ENCODE results near the gene TPCN1. TPM values are rescaled to one million over a fixed set of nuclear protein-coding genes. Genes with fewer than 3 reads are reported as not detected.

The TPCN1 gene
- total and polyA plus RNA-seq, 2 donors (not counting 1 experiment from before 2014, with no cell fraction given) = 17.2 to 17.8 TPM

- no peak for DNase-seq (ENCODE audit: low read depth in 2 of 2)
- no peaks in the 10 kb centered on the region for H3K79me2 ChIP-seq (ENCODE audit: control insufficient read depth, insufficient read depth, low read length)
- H3K4me2 ChIP-seq (ENCODE audit: extremely low read depth, insufficient read depth, low read length) = no peak overlapping the region
- H4K20me1 ChIP-seq (ENCODE audit: control insufficient read depth, extremely low read depth, insufficient read depth, low read length) = no peaks in the 10 kb centered on the region
- TF ChIP-seq EZH2 (IDR thresholded peaks at IDR 0.05; ENCODE audit: low read length, missing control alignments) = no peak
- TF ChIP-seq, protein P1, sequence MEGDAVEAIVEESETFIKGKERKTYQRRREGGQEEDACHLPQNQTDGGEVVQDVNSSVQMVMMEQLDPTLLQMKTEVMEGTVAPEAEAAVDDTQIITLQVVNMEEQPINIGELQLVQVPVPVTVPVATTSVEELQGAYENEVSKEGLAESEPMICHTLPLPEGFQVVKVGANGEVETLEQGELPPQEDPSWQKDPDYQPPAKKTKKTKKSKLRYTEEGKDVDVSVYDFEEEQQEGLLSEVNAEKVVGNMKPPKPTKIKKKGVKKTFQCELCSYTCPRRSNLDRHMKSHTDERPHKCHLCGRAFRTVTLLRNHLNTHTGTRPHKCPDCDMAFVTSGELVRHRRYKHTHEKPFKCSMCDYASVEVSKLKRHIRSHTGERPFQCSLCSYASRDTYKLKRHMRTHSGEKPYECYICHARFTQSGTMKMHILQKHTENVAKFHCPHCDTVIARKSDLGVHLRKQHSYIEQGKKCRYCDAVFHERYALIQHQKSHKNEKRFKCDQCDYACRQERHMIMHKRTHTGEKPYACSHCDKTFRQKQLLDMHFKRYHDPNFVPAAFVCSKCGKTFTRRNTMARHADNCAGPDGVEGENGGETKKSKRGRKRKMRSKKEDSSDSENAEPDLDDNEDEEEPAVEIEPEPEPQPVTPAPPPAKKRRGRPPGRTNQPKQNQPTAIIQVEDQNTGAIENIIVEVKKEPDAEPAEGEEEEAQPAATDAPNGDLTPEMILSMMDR (conservative IDR thresholded peaks at IDR 0.05 in 1 of 2, IDR thresholded peaks at IDR 0.05 in 1 of 2; ENCODE audit: low read depth in 1 of 2, low read length in 2 of 2) = no peak
- H2AFZ ChIP-seq (ENCODE audit: low read length) = no peak overlapping the region
- no peaks in the 10 kb centered on the region for H3K36me3 ChIP-seq (ENCODE audit: control insufficient read depth, insufficient read depth, low read length)
- no peaks in the 10 kb centered on the region for H3K9me3 ChIP-seq (ENCODE audit: control insufficient read depth, insufficient read depth, low read depth, low read length)
- H3K4me3 ChIP-seq (replicated peaks in 1 of 4; ENCODE audit: control extremely low read depth in 1 of 4, insufficient read depth in 1 of 4, low read depth in 3 of 4, low read length in 4 of 4) = no peak overlapping the region
- H3K27me3 ChIP-seq (ENCODE audit: control insufficient read depth, insufficient read depth, low read length) = no peaks in the 10 kb centered on the region
- no peaks in the 10 kb centered on the region for H3K4me1 ChIP-seq (ENCODE audit: control insufficient read depth, extremely low read depth, insufficient read depth, low read length)
- no peak overlapping the region for H3K9ac ChIP-seq (ENCODE audit: insufficient read depth, low read length)
- H3K27ac ChIP-seq (ENCODE audit: insufficient read depth, low read length) = no peak overlapping the region
Observed at GRCh38 chr12:113287146-113287898, 66.1 kb downstream of the TPCN1 start.

GRCh38 chr12:113287899-113288282 is 66.6 kb downstream of the TPCN1 start:
- Histone ChIP-seq H3K9ac (ENCODE audit: insufficient read depth, low read length) (no peak overlapping the region), H3K27me3 (ENCODE audit: control insufficient read depth, insufficient read depth, low read length) (no peaks in the 10 kb centered on the region), H3K79me2 (ENCODE audit: control insufficient read depth, insufficient read depth, low read length) (no peaks in the 10 kb centered on the region), H4K20me1 (ENCODE audit: control insufficient read depth, extremely low read depth, insufficient read depth, low read length) (no peaks in the 10 kb centered on the region), H3K36me3 (ENCODE audit: control insufficient read depth, insufficient read depth, low read length) (no peaks in the 10 kb centered on the region), H2AFZ (ENCODE audit: low read length) (no peak overlapping the region), H3K4me3 (replicated peaks in 1 of 4; ENCODE audit: control extremely low read depth in 1 of 4, insufficient read depth in 1 of 4, low read depth in 3 of 4, low read length in 4 of 4) (no peak overlapping the region), H3K27ac (ENCODE audit: insufficient read depth, low read length) (no peak overlapping the region), H3K4me1 (ENCODE audit: control insufficient read depth, extremely low read depth, insufficient read depth, low read length) (no peaks in the 10 kb centered on the region), H3K4me2 (ENCODE audit: extremely low read depth, insufficient read depth, low read length) (no peak overlapping the region), H3K9me3 (ENCODE audit: control insufficient read depth, insufficient read depth, low read depth, low read length) (no peaks in the 10 kb centered on the region)
- TF ChIP-seq, protein P1 (conservative IDR thresholded peaks at IDR 0.05 in 1 of 2, IDR thresholded peaks at IDR 0.05 in 1 of 2; ENCODE audit: low read depth in 1 of 2, low read length in 2 of 2) = no peak
- no peak for TF ChIP-seq EZH2 (IDR thresholded peaks at IDR 0.05; ENCODE audit: low read length, missing control alignments)
- no peak for DNase-seq (ENCODE audit: low read depth in 2 of 2)

- no peaks in the 10 kb centered on the region for H3K36me3 ChIP-seq (ENCODE audit: control insufficient read depth, insufficient read depth, low read length)
- H3K9me3 ChIP-seq (ENCODE audit: control insufficient read depth, insufficient read depth, low read depth, low read length) = no peaks in the 10 kb centered on the region
- H4K20me1 ChIP-seq (ENCODE audit: control insufficient read depth, extremely low read depth, insufficient read depth, low read length) = no peaks in the 10 kb centered on the region
- no peaks in the 10 kb centered on the region for H3K4me1 ChIP-seq (ENCODE audit: control insufficient read depth, extremely low read depth, insufficient read depth, low read length)
- H3K9ac ChIP-seq (ENCODE audit: insufficient read depth, low read length) = no peak overlapping the region
- no peak overlapping the region for H3K27ac ChIP-seq (ENCODE audit: insufficient read depth, low read length)
- no peak overlapping the region for H3K4me3 ChIP-seq (replicated peaks in 1 of 4; ENCODE audit: control extremely low read depth in 1 of 4, insufficient read depth in 1 of 4, low read depth in 3 of 4, low read length in 4 of 4)
- no peak for DNase-seq (ENCODE audit: low read depth in 2 of 2)
- no peak overlapping the region for H3K4me2 ChIP-seq (ENCODE audit: extremely low read depth, insufficient read depth, low read length)
- no peak overlapping the region for H2AFZ ChIP-seq (ENCODE audit: low read length)
- TF ChIP-seq, protein P1 (conservative IDR thresholded peaks at IDR 0.05 in 1 of 2, IDR thresholded peaks at IDR 0.05 in 1 of 2; ENCODE audit: low read depth in 1 of 2, low read length in 2 of 2) = no peak
- no peak for TF ChIP-seq EZH2 (IDR thresholded peaks at IDR 0.05; ENCODE audit: low read length, missing control alignments)
- H3K27me3 ChIP-seq (ENCODE audit: control insufficient read depth, insufficient read depth, low read length) = no peaks in the 10 kb centered on the region
- H3K79me2 ChIP-seq (ENCODE audit: control insufficient read depth, insufficient read depth, low read length) = no peaks in the 10 kb centered on the region
Observed at GRCh38 chr12:113289361-113289760, 68.1 kb downstream of the TPCN1 start.
